H1 (cell line): ENCODE results near the gene SHC3. TPM values are rescaled to one million over a fixed set of nuclear protein-coding genes. Genes with fewer than 3 reads are reported as not detected.

Experiments used
- CTCF ChIA-PET: fragments of 300-600 bp; sonication (Branson Sonifier 250); formaldehyde crosslinking; loops from one replicate; lab custom pipeline; 2021; ENCODE audit not compliant: partially characterized antibody; lab: Charles Lee
- POLR2A ChIA-PET: fragments of 300-600 bp; sonication (Branson Sonifier 250); formaldehyde crosslinking; loops from one replicate; lab custom pipeline; 2021; ENCODE audit warnings: inconsistent platforms; ENCODE audit not compliant: partially characterized antibody; lab: Charles Lee
- DNase-seq, 2 experiments: peaks; one replicate each; pipeline versions ENCODE4 v3.0.0 to v3.0.0-alpha.2; 2010 to 2022; ENCODE audit warnings: low spot score in 2 of 2, low read depth in 1 of 2, mixed read lengths in 1 of 2
- FAIRE-seq: peaks from 2 replicates; lab custom pipeline; 2011; peaks lifted over from hg19 to GRCh38; lab: Jason Lieb, UNC
- H2AFZ ChIP-seq: 2 replicates; pipeline ENCODE4 v1.8.1; 2012; ENCODE audit warnings: low read length, inconsistent platforms
- H2AK5ac ChIP-seq: 2 replicates; pipeline ENCODE4 v1.6.1; 2013; ENCODE audit warnings: low read depth, low read length
- H2BK120ac ChIP-seq: replicated peaks from 2 replicates; pipeline ENCODE3; 2013; ENCODE audit warnings: low read depth, low read length, inconsistent platforms
- H2BK12ac ChIP-seq: 2 replicates; pipeline ENCODE4 v1.6.1; 2013; ENCODE audit warnings: low read depth, low read length
- H2BK15ac ChIP-seq: 2 replicates; pipeline ENCODE4 v1.6.1; 2013; ENCODE audit warnings: low read length
- H2BK20ac ChIP-seq: 2 replicates; pipeline ENCODE4 v1.6.1; 2013; ENCODE audit warnings: low read length
- H2BK5ac ChIP-seq: 2 replicates; pipeline ENCODE4 v1.6.1; 2013; ENCODE audit warnings: low read depth, low read length
- H3K14ac ChIP-seq: 2 replicates; pipeline ENCODE4 v1.6.1; 2013; ENCODE audit warnings: inconsistent platforms; ENCODE audit not compliant: insufficient read length
- H3K18ac ChIP-seq: 2 replicates; pipeline ENCODE4 v1.6.1; 2013; ENCODE audit warnings: low read length; ENCODE audit errors: extremely low read depth
- H3K23ac ChIP-seq: 2 replicates; pipeline ENCODE4 v1.6.1; 2013; ENCODE audit warnings: inconsistent platforms; ENCODE audit not compliant: insufficient read length
- H3K23me2 ChIP-seq: 2 replicates; pipeline ENCODE4 v1.6.1; 2013; ENCODE audit warnings: low read depth, low read length
- H3K27ac ChIP-seq: 2 replicates; pipeline ENCODE4 v1.6.1; 2011; ENCODE audit warnings: low read depth, low read length, inconsistent platforms
- H3K27me3 ChIP-seq, 4 experiments: replicated peaks in 1 of 4; 1 replicate in 1 of 4; 2 replicates in 3 of 4; pipeline versions ENCODE4 v1.6.1 to v1.8.1; 2011 to 2013; ENCODE audit warnings: low read length in 3 of 4, mild to moderate bottlenecking in 3 of 4, inconsistent platforms in 2 of 4, mixed read lengths in 2 of 4, moderate library complexity in 1 of 4; ENCODE audit not compliant: control insufficient read depth in 3 of 4, insufficient read depth in 3 of 4; ENCODE audit errors: extremely low read depth in 1 of 4
- H3K36me3 ChIP-seq, 4 experiments: 2 replicates each; pipeline versions ENCODE4 v1.6.1 to v1.8.1; 2011 to 2013; ENCODE audit warnings: mild to moderate bottlenecking in 4 of 4, low read length in 3 of 4, moderate library complexity in 2 of 4, control low read depth in 1 of 4, inconsistent platforms in 1 of 4; ENCODE audit not compliant: insufficient read depth in 4 of 4, control insufficient read depth in 2 of 4
- H3K4ac ChIP-seq: replicated peaks from 2 replicates; pipeline ENCODE3; 2013; ENCODE audit warnings: low read length, low read depth, mixed read lengths, inconsistent platforms; ENCODE audit not compliant: insufficient read length
- H3K4me1 ChIP-seq, 4 experiments: replicated peaks in 1 of 4; 1 replicate in 1 of 4; 2 replicates in 3 of 4; pipeline versions ENCODE4 v1.6.1 to v1.8.1; 2011 to 2013; ENCODE audit warnings: low read length in 3 of 4, inconsistent platforms in 2 of 4, mixed read lengths in 1 of 4; ENCODE audit not compliant: insufficient read depth in 4 of 4, control insufficient read depth in 3 of 4
- H3K4me2 ChIP-seq, 2 experiments: 2 replicates each; pipeline versions ENCODE4 v1.6.1 to v1.8.1; 2011 to 2013; ENCODE audit warnings: low read depth in 2 of 2, low read length in 2 of 2, control low read depth in 1 of 2, inconsistent platforms in 1 of 2, mild to moderate bottlenecking in 1 of 2; ENCODE audit not compliant: insufficient read depth in 1 of 2
- H3K4me3 ChIP-seq, 4 experiments: fragments of 200-600, 300-600 bp in 1 of 4; sonication (generic), shearing (Covaris generic), sonication (Bioruptor Twin) in 1 of 4; 2 replicates each; pipeline versions ENCODE4 v1.5.1 to v1.8.1; 2011 to 2016; ENCODE audit warnings: low read length in 4 of 4, low read depth in 3 of 4, control low read depth in 2 of 4, inconsistent platforms in 2 of 4, mild to moderate bottlenecking in 2 of 4, mixed read lengths in 1 of 4, moderate library complexity in 1 of 4; ENCODE audit not compliant: insufficient read depth in 2 of 4; ENCODE audit errors: extremely low read depth in 1 of 4
- H3K56ac ChIP-seq: replicated peaks from 2 replicates; pipeline ENCODE3; 2013; ENCODE audit warnings: low read depth, mild to moderate bottlenecking, mixed read lengths, low read length, inconsistent platforms; ENCODE audit not compliant: insufficient read length
- H3K79me1 ChIP-seq: 2 replicates; pipeline ENCODE4 v1.6.1; 2013; ENCODE audit warnings: low read depth, low read length, control low read depth
- H3K79me2 ChIP-seq, 2 experiments: 2 replicates each; pipeline versions ENCODE4 v1.6.1 to v1.8.1; 2012 to 2013; ENCODE audit warnings: low read length in 2 of 2, mild to moderate bottlenecking in 2 of 2, inconsistent platforms in 1 of 2; ENCODE audit not compliant: insufficient read depth in 2 of 2, control insufficient read depth in 1 of 2
- H3K9ac ChIP-seq, 4 experiments: replicated peaks in 1 of 4; 1 replicate in 1 of 4; 2 replicates in 3 of 4; pipeline versions ENCODE4 v1.6.1 to v1.8.1; 2011 to 2013; ENCODE audit warnings: low read depth in 3 of 4, low read length in 3 of 4, control low read depth in 2 of 4, mild to moderate bottlenecking in 2 of 4, moderate library complexity in 2 of 4, inconsistent platforms in 1 of 4; ENCODE audit errors: extremely low read depth in 1 of 4
- H3K9me3 ChIP-seq, 2 experiments: 2 replicates each; pipeline versions ENCODE4 v1.6.1 to v1.8.1; 2012 to 2013; ENCODE audit warnings: mild to moderate bottlenecking in 2 of 2, moderate library complexity in 2 of 2, control low read depth in 1 of 2, inconsistent platforms in 1 of 2, low read depth in 1 of 2, low read length in 1 of 2, mixed read lengths in 1 of 2; ENCODE audit not compliant: insufficient read depth in 2 of 2
- H4K20me1 ChIP-seq, 2 experiments: replicated peaks in 1 of 2; 2 replicates each; pipeline versions ENCODE3 to v1.8.1; 2011 to 2013; ENCODE audit warnings: inconsistent platforms in 2 of 2, low read length in 2 of 2, mild to moderate bottlenecking in 1 of 2; ENCODE audit not compliant: insufficient read depth in 2 of 2, control insufficient read depth in 1 of 2
- H4K5ac ChIP-seq: 2 replicates; pipeline ENCODE4 v1.6.1; 2013; ENCODE audit warnings: low read length, low read depth, mixed read lengths, inconsistent platforms; ENCODE audit not compliant: insufficient read length
- H4K8ac ChIP-seq: 2 replicates; pipeline ENCODE4 v1.8.0; 2013; ENCODE audit warnings: mild to moderate bottlenecking, moderate library complexity, low read length, inconsistent platforms; ENCODE audit not compliant: insufficient read depth; ENCODE audit errors: extremely low read depth
- H4K91ac ChIP-seq: replicated peaks from 2 replicates; pipeline ENCODE3; 2013; ENCODE audit warnings: low read length, mixed read lengths, inconsistent platforms; ENCODE audit not compliant: insufficient read length
- CBX8 ChIP-seq: fragments of 300-800, 300-1000 bp; sonication (generic); IDR thresholded peaks from 2 replicates; pipeline ENCODE4 v1.7.1; 2016; ENCODE audit warnings: low read depth, low read length, borderline replicate concordance
- MAX ChIP-seq: IDR thresholded peaks from 2 replicates; pipeline ENCODE4 v1.6.1; 2012; ENCODE audit warnings: inconsistent platforms
- SAP30 ChIP-seq: fragments of 300-600 bp; sonication (generic); IDR thresholded peaks from 2 replicates; pipeline ENCODE4 v1.7.1; 2012; ENCODE audit warnings: low read length, moderate library complexity, mild to moderate bottlenecking, inconsistent platforms; ENCODE audit not compliant: insufficient read depth, insufficient replicate concordance
- YY1 ChIP-seq: IDR thresholded peaks from 2 replicates; pipeline ENCODE4 v1.6.1; 2011; ENCODE audit warnings: low read depth, mild to moderate bottlenecking, low read length
- WGBS, 2 experiments: shearing (Covaris generic) in 1 of 2; methylation state at CpG; one replicate each; pipeline versions ENCODE4 v1.1.6 to v1.1.7; 2013 to 2015; ENCODE audit warnings: low lambda C conversion rate in 2 of 2, mixed read lengths in 2 of 2, inconsistent platforms in 1 of 2, low coverage in 1 of 2, missing lambda C conversion rate in 1 of 2; ENCODE audit not compliant: insufficient replicate concordance in 2 of 2, insufficient coverage in 1 of 2, insufficient read length in 1 of 2; ENCODE audit errors: extremely low coverage in 1 of 2, missing lambda C conversion rate in 1 of 2; 5-methylcytosine and 5-hydroxymethylcytosine counted together
- polyA plus RNA-seq, 7 experiments: library from polyadenylated mRNA; depleted of rRNA in 3 of 7; stranded (reverse) in 5 of 7; unstranded in 2 of 7; fragments of >200 nt in 5 of 7; fragments of 200-250 nt in 2 of 7; gene quantifications; 1 replicate in 5 of 7; 2 replicates in 1 of 7; 4 replicates in 1 of 7; pipeline versions ENCODE4 v1.2.1 to v1.2.3, GENCODE V29; 2011 to 2013; ENCODE audit warnings: missing spikeins in 2 of 7, mixed read lengths in 2 of 7
- total RNA-seq: library from RNA; stranded (reverse); fragmentation: NEBNext Ultra II Directional; extraction: Animal tissue kit (Norgen Biotek cat#: 25700); gene quantifications from 2 replicates; pipeline ENCODE4 v1.2.1, GENCODE V29; 2021

SHC3 gene
- total and polyA plus RNA-seq, 2 of the 8 experiments (the other 6 are each of a cell fraction or from before 2014, with no cell fraction given): 1.4 to 7.1 TPM

DNA sequence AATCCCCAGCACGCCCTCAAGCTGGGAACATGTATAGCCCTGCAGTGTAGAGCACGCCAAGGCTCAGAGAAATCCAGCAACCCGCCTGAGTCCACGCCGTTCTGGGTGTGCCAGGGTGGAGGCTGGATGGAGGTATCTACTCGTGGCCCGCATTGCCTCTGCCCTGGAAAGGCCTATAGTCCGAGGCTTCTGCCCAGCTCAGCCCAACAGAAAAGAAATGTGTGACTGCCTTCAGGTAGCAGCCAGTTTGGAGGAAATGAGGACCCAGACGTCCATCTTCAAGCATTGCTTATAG is 169.1 kb downstream of the SHC3 start:
- Histone ChIP-seq H3K18ac (no peak overlapping the region), H3K4me1 (peaks cover 2 to 14% (median 4%) of the 10 kb centered on the region in 4 experiments; a peak in 6 of 7 replicates), H3K56ac (no peak overlapping the region), H2BK120ac (no peak overlapping the region), H2BK15ac (no peak overlapping the region), H2AK5ac (no peak overlapping the region), H3K27me3 (no peaks in the 10 kb centered on the region), H2BK5ac (no peak overlapping the region), H3K23me2 (no peaks in the 10 kb centered on the region), H4K20me1 (no peaks in the 10 kb centered on the region), H3K14ac (no peak overlapping the region), H4K5ac (no peak overlapping the region), H3K9me3 (no peaks in the 10 kb centered on the region), H4K8ac (no peak overlapping the region), H3K4me3 (no peak overlapping the region), H3K4ac (no peak overlapping the region), H3K79me2 (no peaks in the 10 kb centered on the region), H3K4me2 (no peak overlapping the region), H2BK20ac (no peak overlapping the region), H2BK12ac (no peak overlapping the region), H3K27ac (no peak overlapping the region), H3K36me3 (no peaks in the 10 kb centered on the region), H4K91ac (no peak overlapping the region), H3K79me1 (no peaks in the 10 kb centered on the region), H3K23ac (no peak overlapping the region), H2AFZ (no peak overlapping the region), H3K9ac (no peak overlapping the region)
- WGBS, 2 experiments: 93% methylated on average over 9 of the region's 9 CpGs; no CpG with 5 or more reads in 1 of the 2 experiments
- ChIA-PET CTCF (interaction anchor here (0.5 to 2.3 kb wide), 3 partner anchors 9 to 403 kb away, joined by 4 to 10 read pairs (median 7); no protein-coding TSS in a partner anchor), POLR2A (interaction anchor here (0.8 kb wide), 1 partner anchor 24 kb away, joined by 3 read pairs; no protein-coding TSS in a partner anchor)
- no peak for TF ChIP-seq CBX8
- TF ChIP-seq MAX: no peak
- no peak for TF ChIP-seq YY1
- no peak for TF ChIP-seq SAP30
- FAIRE-seq (no peak), DNase-seq (no peak)
